Heart left ventricle (tissue), 16 donors: ENCODE results near the gene DYNLT5. TPM values are rescaled to one million over a fixed set of nuclear protein-coding genes. Genes with fewer than 3 reads are reported as not detected.
A peak's percentile ranks its signal among the peaks of the same experiment; 100 is the strongest.

Source experiments
- ATAC-seq, 4 donors: fragments of 200-7000 bp; cut with Tn5 transposase; one replicate each; pipeline ENCODE4 v1.9.1; 2020 to 2022; ENCODE audit warnings: moderate library complexity in 4 of 4, mild to moderate bottlenecking in 3 of 4, moderate number of reproducible peaks in 1 of 4
- DNase-seq, 5 donors: peaks; one replicate each; pipeline ENCODE4 v3.0.0-alpha.2; 2020
- H3K27ac ChIP-seq, 12 donors: fragments of 200-600 bp; sonication (generic) in 4 of 12; one replicate each; pipeline versions ENCODE4 v1.5.0 to v1.8.0; 2016 to 2022; ENCODE audit warnings: mild to moderate bottlenecking in 2 of 12
- H3K27me3 ChIP-seq, 9 donors: fragments of 200-600 bp; sonication (generic) in 2 of 9; one replicate each; pipeline versions ENCODE4 v1.5.1 to v1.8.0; 2016 to 2022; ENCODE audit warnings: mild to moderate bottlenecking in 3 of 9
- H3K36me3 ChIP-seq, 9 donors: fragments of 200-600 bp; sonication (generic) in 2 of 9; one replicate each; pipeline versions ENCODE4 v1.5.0 to v1.8.0; 2018 to 2022; ENCODE audit warnings: mild to moderate bottlenecking in 2 of 9
- H3K4me1 ChIP-seq, 12 donors: fragments of 200-600 bp; sonication (generic) in 4 of 12; one replicate each; pipeline versions ENCODE4 v1.5.0 to v1.8.0; 2016 to 2022; ENCODE audit warnings: mild to moderate bottlenecking in 3 of 12
- H3K4me3 ChIP-seq, 12 donors: fragments of 200-600 bp; sonication (generic) in 4 of 12; one replicate each; pipeline versions ENCODE4 v1.5.0 to v1.8.0; 2017 to 2022; ENCODE audit warnings: mild to moderate bottlenecking in 9 of 12, moderate library complexity in 4 of 12
- H3K9me3 ChIP-seq, 12 donors: fragments of 200-600 bp; sonication (generic) in 4 of 12; one replicate each; pipeline versions ENCODE4 v1.5.0 to v1.8.0; 2016 to 2022; ENCODE audit warnings: mild to moderate bottlenecking in 1 of 12
- POLR2A ChIP-seq, 2 donors: fragments of 450-650 bp; IDR thresholded peaks; one replicate each; pipeline ENCODE4 v1.6.1; 2017; ENCODE audit warnings: antibody characterized with exemption in 2 of 2, mild to moderate bottlenecking in 2 of 2, moderate library complexity in 2 of 2
- WGBS, 4 donors: extraction: QIAGEN DNeasy Blood & Tissue Kit in 2 of 4; methylation state at CpG; one replicate each; pipeline versions ENCODE4 v1.1.5 to v1.1.7; 2013 to 2018; 5-methylcytosine and 5-hydroxymethylcytosine counted together
- intact Hi-C, 10 donors: fragments of 100-400 bp; cut with DNase I; formaldehyde crosslinking; loops; one replicate each; pipeline versions ENCODE4 v1.11.1 to v1.14.2; 2022
- polyA plus RNA-seq, 2 donors: library from polyadenylated mRNA; stranded (reverse); fragments of 200-250 nt; gene quantifications; one replicate each; pipeline ENCODE4 v1.2.3, GENCODE V29; 2013
- total RNA-seq, 9 donors: library from RNA; depleted of rRNA in 2 of 9; stranded (reverse); fragments of >200 nt in 2 of 9; fragmentation: NEBNext Ultra II Directional in 3 of 9; extraction: Animal tissue kit (Norgen Biotek cat#: 25700) in 3 of 9; gene quantifications; one replicate each; pipeline versions ENCODE4 v1.1.0 to v1.2.4, GENCODE V29; 2016 to 2023
- TF ChIP-seq, protein P1 (sequence below), 12 donors: fragments of 200-600 bp; sonication (generic) in 4 of 12; IDR thresholded peaks; one replicate each; pipeline versions ENCODE4 v1.5.0 to v1.8.0; 2018 to 2022; ENCODE audit warnings: antibody characterized with exemption in 12 of 12, mild to moderate bottlenecking in 5 of 12
- donor health status: ischemic (EF 13 %, LVEDD 7.1; RV severe dilation, severe dysfunction).
- donor health status: healthy with polysubstance abuse.
- donor health status: DM: no; HTN: yes; CAD: no.
- donor health status: DM: no; HTN: no; CAD: no.
- donor health status: ischemic (EF 25% LVEDD 6.9; RV normal size, moderate dysfunction).
- donor health status: ischemic (EF 25% LVEDD 5.7; RV mildly dilated, moderate dysfunction).
- donor health status: healthy.
- donor health status: DM: yes; HTN: yes; CAD: no.
- donor health status: ischemic (EF 35%, LVEDD 5.7; RV mildly dilated, moderate dysfunction).
- donor health status: nonischemic (EF 11% LVEDD 7.7; RV severe dilation, severe dysfunction).
- donor health status: DM: yes; HTN: yes; CAD: no.
- donor health status: PGD.
- donor health status: ischemic (EF 29% LVEDD 5.4; RV normal size, mild dysfunction).
- donor health status: nonischemic (EF 23%, LVEDD 6.1; RV moderate dilation, normal function).

DYNLT5 gene
- total and polyA plus RNA-seq, 11 donors = 0.48 to 7.3 (median 1.8) TPM

DNA sequence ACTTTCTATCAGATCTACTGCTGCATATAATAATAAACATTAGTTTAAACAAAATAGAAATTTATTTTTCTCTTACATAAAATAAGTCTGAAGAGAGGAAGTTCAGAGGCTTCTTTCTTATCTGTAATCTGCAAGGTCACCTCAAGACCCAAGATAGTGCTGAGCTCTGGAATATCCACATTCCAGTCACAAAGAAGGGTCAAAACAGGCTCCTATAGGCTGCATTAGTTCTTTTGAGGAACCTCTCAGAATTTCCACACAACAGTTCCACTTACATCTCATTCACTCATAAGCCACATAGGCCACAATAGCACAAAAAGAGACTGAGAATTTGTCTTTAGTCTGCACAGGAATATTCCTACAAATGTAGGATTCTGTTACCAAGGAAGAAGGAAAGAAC lies 15.4 kb downstream of the DYNLT5 start:
- no peaks in the 10 kb centered on the region for H3K27me3 ChIP-seq
- no peak for DNase-seq
- ATAC-seq = no peak

DNA sequence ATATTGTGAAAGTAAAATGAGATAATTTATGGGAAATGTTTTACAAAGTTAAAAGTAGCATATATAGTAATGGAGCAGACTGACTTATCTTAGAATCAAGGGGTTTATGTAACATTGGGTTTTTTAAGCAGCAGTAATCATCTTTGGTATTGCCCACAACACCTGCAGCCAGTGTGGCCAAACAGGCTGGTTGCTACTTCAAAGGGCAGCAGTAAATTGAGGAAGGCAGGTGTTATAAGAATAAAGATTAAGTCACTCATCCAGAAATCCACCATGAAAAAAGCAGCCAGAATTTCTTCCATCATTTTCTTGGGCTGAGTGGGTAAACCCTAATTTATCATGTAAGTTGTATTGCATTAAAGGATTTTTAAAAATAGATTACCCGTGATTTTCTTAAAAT lies 16.7 kb downstream of the DYNLT5 start:
- no peak for ATAC-seq
- intact Hi-C loops = loop anchor here in 8 of 10 donors (5.0 to 10.0 kb wide), 9 partner anchors 146 to 736 kb away; partner anchors contain the start of genes DNAI4 (in 3 of the 8), MIER1 (in 3 of the 8) and SLC35D1 (in 1 of the 8)
- TF ChIP-seq POLR2A (IDR thresholded peaks at IDR 0.05) = no peak
- TF ChIP-seq, protein P1, sequence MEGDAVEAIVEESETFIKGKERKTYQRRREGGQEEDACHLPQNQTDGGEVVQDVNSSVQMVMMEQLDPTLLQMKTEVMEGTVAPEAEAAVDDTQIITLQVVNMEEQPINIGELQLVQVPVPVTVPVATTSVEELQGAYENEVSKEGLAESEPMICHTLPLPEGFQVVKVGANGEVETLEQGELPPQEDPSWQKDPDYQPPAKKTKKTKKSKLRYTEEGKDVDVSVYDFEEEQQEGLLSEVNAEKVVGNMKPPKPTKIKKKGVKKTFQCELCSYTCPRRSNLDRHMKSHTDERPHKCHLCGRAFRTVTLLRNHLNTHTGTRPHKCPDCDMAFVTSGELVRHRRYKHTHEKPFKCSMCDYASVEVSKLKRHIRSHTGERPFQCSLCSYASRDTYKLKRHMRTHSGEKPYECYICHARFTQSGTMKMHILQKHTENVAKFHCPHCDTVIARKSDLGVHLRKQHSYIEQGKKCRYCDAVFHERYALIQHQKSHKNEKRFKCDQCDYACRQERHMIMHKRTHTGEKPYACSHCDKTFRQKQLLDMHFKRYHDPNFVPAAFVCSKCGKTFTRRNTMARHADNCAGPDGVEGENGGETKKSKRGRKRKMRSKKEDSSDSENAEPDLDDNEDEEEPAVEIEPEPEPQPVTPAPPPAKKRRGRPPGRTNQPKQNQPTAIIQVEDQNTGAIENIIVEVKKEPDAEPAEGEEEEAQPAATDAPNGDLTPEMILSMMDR (IDR thresholded peaks at IDR 0.05) = no peak
- Histone ChIP-seq H3K27me3 (no peaks in the 10 kb centered on the region), H3K4me3 (no peak overlapping the region), H3K27ac (no peak overlapping the region), H3K9me3 (no peaks in the 10 kb centered on the region), H3K36me3 (no peaks in the 10 kb centered on the region), H3K4me1 (peaks cover 0 to 3% (median 0%) of the 10 kb centered on the region in 12 donors)
- WGBS, 4 donors = 81 to 97% (median 95%) methylated on average over 1 of the region's 1 CpG
- no peak for DNase-seq

More for the DNA sequence above, 15.4 kb downstream of the DYNLT5 start:
- intact Hi-C loops = loop anchor here in 8 of 10 donors (5.0 to 10.0 kb wide), 9 partner anchors 147 to 737 kb away; partner anchors contain the start of genes DNAI4 (in 3 of the 8), MIER1 (in 3 of the 8) and SLC35D1 (in 1 of the 8)
- Histone ChIP-seq H3K36me3 (no peaks in the 10 kb centered on the region), H3K27ac (no peak overlapping the region), H3K4me1 (peaks cover 0 to 3% (median 0%) of the 10 kb centered on the region in 12 donors), H3K9me3 (peaks cover 0 to 6% (median 0%) of the 10 kb centered on the region in 12 donors), H3K4me3 (no peak overlapping the region)
- TF ChIP-seq POLR2A (IDR thresholded peaks at IDR 0.05) = no peak
- TF ChIP-seq, protein P1 (IDR thresholded peaks at IDR 0.05) = no peak

DNA sequence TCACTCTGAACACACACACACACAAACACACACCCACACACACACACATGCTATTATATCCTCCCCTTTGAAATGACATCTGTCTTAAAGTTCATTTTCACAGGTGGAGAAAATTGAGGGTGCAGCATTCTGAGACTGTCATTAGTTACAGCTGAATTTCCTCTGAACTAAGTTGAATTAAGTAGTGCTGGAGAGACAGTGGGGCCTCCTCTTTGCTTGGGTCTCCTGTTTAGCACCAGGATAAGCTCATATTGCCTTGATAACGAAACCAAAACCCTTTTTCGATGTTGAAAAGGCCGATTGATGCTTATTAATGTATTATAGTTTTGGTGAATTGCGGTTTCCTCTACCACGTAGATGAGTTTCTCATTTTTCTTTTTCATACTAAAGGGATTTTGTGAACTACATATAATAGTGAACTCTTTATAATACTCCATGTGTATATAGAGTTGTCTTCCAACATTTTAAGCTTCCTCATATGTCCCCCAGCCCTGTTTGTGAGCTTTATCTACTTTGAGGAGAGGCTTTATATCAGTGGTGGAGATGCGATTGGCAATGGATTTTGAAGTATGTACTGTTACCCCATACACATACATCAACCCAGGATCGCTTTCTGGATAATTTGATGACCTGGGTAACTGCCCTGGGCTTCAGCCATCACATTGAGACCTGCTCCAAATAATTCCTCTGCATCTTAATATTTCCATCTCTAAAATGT lies 17.4 kb downstream of the DYNLT5 start:
- intact Hi-C loops = loop anchor here in 8 of 10 donors (5.0 to 10.0 kb wide), 10 partner anchors 145 to 735 kb away; partner anchors contain the start of genes DNAI4 (in 3 of the 8), MIER1 (in 3 of the 8) and SLC35D1 (in 1 of the 8)
- Histone ChIP-seq H3K4me3 (peak overlapping the region in 1 of 12 donors; percentile 14), H3K9me3 (no peaks in the 10 kb centered on the region), H3K27me3 (no peaks in the 10 kb centered on the region), H3K27ac (no peak overlapping the region), H3K36me3 (no peaks in the 10 kb centered on the region), H3K4me1 (peaks cover 0 to 3% (median 0%) of the 10 kb centered on the region in 12 donors)
- DNase-seq (no peak), ATAC-seq (no peak)
- 83 to 89% (median 86%) methylated on average over 7 of the region's 7 CpGs for WGBS, 4 donors
- TF ChIP-seq POLR2A (IDR thresholded peaks at IDR 0.05) = no peak
- TF ChIP-seq, protein P1 (IDR thresholded peaks at IDR 0.05) = no peak

DNA sequence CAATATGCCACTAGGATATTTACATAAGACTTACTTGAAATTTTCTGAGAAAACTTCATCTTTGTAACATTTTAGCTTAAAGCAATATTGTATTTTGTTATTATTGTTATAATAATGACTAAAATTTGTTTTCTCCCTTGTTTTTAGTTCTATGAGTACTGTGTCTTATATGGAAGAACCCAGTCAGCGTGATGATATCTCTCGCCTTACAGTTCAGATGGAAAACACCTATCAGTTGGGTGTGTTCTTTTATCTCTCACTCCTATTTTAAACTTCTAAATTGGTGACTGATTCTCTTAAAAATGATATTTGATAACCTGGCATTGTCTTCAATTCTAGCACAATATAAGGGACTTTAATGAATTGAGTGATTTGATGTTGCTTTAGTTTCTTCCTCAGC lies 18.0 kb downstream of the DYNLT5 start:
- H3K4me3 ChIP-seq = no peak overlapping the region
- H3K36me3 ChIP-seq = no peaks in the 10 kb centered on the region
- H3K27ac ChIP-seq = no peak overlapping the region
- DNase-seq = no peak
- H3K4me1 ChIP-seq = peaks cover 0 to under 1% (median 0%) of the 10 kb centered on the region in 12 donors
- 95 to 100% (median 97%) methylated on average over 2 of the region's 2 CpGs for WGBS, 4 donors
- intact Hi-C loops = loop anchor here in 1 of 10 donors (5.0 kb wide), 1 partner anchor 732 kb away; no protein-coding TSS in a partner anchor
- no peaks in the 10 kb centered on the region for H3K27me3 ChIP-seq
- TF ChIP-seq, protein P1 (IDR thresholded peaks at IDR 0.05) = no peak
- TF ChIP-seq POLR2A (IDR thresholded peaks at IDR 0.05) = no peak
- no peaks in the 10 kb centered on the region for H3K9me3 ChIP-seq
- no peak for ATAC-seq
